Measurements from ENCODE around the gene ATF2.

ATF2 gene, protein sequence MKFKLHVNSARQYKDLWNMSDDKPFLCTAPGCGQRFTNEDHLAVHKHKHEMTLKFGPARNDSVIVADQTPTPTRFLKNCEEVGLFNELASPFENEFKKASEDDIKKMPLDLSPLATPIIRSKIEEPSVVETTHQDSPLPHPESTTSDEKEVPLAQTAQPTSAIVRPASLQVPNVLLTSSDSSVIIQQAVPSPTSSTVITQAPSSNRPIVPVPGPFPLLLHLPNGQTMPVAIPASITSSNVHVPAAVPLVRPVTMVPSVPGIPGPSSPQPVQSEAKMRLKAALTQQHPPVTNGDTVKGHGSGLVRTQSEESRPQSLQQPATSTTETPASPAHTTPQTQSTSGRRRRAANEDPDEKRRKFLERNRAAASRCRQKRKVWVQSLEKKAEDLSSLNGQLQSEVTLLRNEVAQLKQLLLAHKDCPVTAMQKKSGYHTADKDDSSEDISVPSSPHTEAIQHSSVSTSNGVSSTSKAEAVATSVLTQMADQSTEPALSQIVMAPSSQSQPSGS

DNA sequence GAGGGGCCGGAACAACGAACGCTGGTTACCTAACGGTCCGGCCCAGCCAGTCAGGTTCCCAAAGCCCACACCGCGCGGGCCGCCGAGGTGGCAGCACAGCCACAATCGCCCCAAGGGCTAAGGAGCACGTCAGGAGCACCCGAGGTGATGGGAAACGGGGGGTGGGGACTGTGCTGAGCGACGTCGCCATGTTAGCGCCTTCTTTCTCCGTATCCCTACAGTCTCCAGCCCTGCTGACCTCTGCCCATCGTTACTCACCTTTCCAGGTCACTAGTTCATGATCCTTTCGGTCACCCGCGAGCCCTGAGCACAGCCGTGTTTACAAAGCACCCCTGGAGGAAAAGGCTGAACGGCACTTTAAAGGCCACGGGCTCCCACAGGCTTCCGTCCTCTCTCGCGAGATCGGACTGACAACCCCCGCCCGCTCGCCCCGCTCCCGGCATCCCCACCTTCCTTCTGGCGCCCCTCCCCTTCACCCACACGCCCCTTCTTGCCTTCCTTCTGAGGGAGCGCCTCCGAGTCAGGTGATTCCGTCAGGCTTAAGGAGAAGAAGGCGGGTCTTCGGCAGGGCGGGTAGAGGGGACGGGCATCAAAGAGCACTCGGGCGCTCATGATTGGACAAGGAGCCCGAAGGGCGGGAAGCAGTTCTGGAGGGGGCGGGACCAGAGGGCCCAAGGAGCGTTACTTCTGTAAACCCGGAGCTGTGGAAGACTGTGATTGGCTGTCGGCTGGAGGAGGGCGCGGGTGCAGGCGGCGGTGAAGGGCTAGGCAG is at the start of gene ATF2:
TSS of gene ATF2 (minus strand) at position 412 of the 772 bp plus-strand sequence. CDS start 31,760 bp downstream, outside the sequence.
- H3K9ac ChIP-seq (ENCODE audit: insufficient read length) = peak within 1 kb of the TSS; percentile 98
- H3K36me3 ChIP-seq (ENCODE audit: insufficient read depth, low read length) = peaks cover 22% of the 10 kb centered on the region
- peaks cover 2% of the 10 kb centered on the region; the same call in 1 of the 2 replicates for H3K9me3 ChIP-seq (ENCODE audit: low read depth, low read length)
- TF ChIP-seq POLR2AphosphoS5 (IDR thresholded peaks at IDR 0.05; ENCODE audit: borderline replicate concordance, low read depth, low read length) (peak; percentile 78), FOXP2 (optimal IDR thresholded peaks at IDR 0.05; ENCODE audit: control extremely low read depth, extremely low read length, insufficient read depth) (no peak)
- peak; percentile 96 for DNase-seq (ENCODE audit: low read depth, low spot score)
- H3K27ac ChIP-seq = peak within 1 kb of the TSS; percentile 90
- peak within 1 kb of the TSS; percentile 99 for H3K4me3 ChIP-seq

DNA sequence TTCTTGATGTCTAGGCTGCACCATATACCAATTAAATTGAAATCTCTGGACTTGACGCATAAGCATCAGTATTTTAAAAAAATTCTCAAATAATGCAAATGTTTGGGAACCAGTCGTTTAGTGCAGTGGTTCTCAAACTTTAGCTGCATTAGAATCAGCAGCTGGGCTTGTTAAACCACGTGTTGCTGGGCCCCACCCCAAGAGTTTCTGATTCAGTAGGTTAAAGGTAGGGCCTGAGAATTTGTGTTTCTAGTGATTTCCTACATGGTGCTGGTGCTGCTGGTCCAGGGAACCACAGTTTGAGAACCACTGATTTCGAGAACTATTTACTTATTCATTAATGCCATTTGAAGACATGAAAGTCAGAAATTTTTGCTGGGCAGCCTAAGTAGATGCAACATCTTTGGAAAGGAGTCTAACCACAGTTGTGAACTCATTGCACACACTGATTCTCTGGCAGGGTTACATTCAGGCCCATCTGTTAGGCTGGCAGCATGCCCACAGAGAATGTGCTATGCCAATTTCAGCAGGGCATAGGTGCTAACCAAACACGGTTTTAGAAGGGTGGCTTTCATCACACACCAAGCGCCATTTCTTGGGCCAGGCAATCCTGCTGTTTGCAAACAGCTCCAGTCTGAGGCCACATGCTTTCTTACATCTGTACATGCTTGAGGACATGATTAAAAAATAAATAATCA is 39.9 kb upstream of the ATF2 start:
- no peak overlapping the region for H3K27ac ChIP-seq
- no peak for DNase-seq (ENCODE audit: low read depth, low spot score)

DNA sequence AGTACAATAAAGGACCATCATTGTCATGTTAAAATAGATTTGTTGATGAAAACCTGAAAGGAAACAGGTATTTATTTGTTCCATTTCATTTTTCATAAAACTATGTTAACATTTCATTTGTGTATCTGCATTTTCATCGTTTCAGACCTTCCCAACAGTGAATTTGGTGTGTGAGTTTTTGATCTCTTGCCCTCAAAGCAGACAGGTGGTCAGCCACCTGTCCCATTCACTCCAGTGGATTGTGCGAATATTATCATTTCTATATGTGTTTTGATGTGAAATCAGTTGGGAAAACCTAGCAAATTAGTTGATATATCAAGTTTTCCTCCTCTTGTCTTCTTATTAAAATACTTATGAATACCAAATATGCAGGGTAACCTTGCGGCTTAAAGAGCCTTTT is 38.9 kb upstream of the ATF2 start:
- TF ChIP-seq FOXP2 (optimal IDR thresholded peaks at IDR 0.05; ENCODE audit: control extremely low read depth, extremely low read length, insufficient read depth) (no peak), EZH2 (IDR thresholded peaks at IDR 0.05) (no peak), POLR2AphosphoS5 (IDR thresholded peaks at IDR 0.05; ENCODE audit: borderline replicate concordance, low read depth, low read length) (no peak)
- Histone ChIP-seq H3K9me3 (ENCODE audit: low read depth, low read length) (no peaks in the 10 kb centered on the region), H3K27ac (no peak overlapping the region), H3K9ac (ENCODE audit: insufficient read length) (no peak overlapping the region), H3K36me3 (ENCODE audit: insufficient read depth, low read length) (no peaks in the 10 kb centered on the region), H3K4me3 (no peak overlapping the region)
- DNase-seq (ENCODE audit: low read depth, low spot score) = no peak

More for the DNA sequence above, 39.9 kb upstream of the ATF2 start:
- H3K4me3 ChIP-seq = no peak overlapping the region
- TF ChIP-seq FOXP2 (optimal IDR thresholded peaks at IDR 0.05; ENCODE audit: control extremely low read depth, extremely low read length, insufficient read depth) (no peak), EZH2 (IDR thresholded peaks at IDR 0.05) (no peak), POLR2AphosphoS5 (IDR thresholded peaks at IDR 0.05; ENCODE audit: borderline replicate concordance, low read depth, low read length) (no peak)
- H3K36me3 ChIP-seq (ENCODE audit: insufficient read depth, low read length) = no peaks in the 10 kb centered on the region
- H3K9ac ChIP-seq (ENCODE audit: insufficient read length) = no peak overlapping the region
- no peaks in the 10 kb centered on the region for H3K9me3 ChIP-seq (ENCODE audit: low read depth, low read length)

DNA sequence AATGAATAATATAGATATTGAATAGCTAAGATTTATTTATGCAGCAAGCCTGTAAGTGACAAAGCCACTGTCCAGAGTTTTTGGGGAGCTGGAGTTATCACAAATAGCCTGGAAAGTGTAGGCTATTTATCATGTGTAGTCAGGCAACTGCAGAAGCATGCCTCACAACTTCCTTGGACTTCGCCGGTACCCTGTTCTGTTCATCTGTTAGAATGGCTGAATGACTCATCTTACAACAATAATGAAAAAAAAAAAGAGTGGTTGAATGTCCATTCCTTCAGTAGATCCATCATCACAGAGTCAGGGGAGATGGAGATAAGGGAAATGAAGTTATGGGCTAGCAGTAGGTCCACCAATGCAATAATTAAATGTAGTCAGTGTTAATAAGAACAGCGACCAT is 37.5 kb upstream of the ATF2 start:
- H3K27ac ChIP-seq = no peak overlapping the region
- no peak for TF ChIP-seq POLR2AphosphoS5 (IDR thresholded peaks at IDR 0.05; ENCODE audit: borderline replicate concordance, low read depth, low read length)
- TF ChIP-seq FOXP2 (optimal IDR thresholded peaks at IDR 0.05; ENCODE audit: control extremely low read depth, extremely low read length, insufficient read depth) = no peak
- TF ChIP-seq EZH2 (IDR thresholded peaks at IDR 0.05) = no peak
- no peak overlapping the region for H3K9ac ChIP-seq (ENCODE audit: insufficient read length)
- H3K4me3 ChIP-seq = no peak overlapping the region
- no peaks in the 10 kb centered on the region for H3K36me3 ChIP-seq (ENCODE audit: insufficient read depth, low read length)
- no peaks in the 10 kb centered on the region for H3K9me3 ChIP-seq (ENCODE audit: low read depth, low read length)
- DNase-seq (ENCODE audit: low read depth, low spot score) = no peak

DNA sequence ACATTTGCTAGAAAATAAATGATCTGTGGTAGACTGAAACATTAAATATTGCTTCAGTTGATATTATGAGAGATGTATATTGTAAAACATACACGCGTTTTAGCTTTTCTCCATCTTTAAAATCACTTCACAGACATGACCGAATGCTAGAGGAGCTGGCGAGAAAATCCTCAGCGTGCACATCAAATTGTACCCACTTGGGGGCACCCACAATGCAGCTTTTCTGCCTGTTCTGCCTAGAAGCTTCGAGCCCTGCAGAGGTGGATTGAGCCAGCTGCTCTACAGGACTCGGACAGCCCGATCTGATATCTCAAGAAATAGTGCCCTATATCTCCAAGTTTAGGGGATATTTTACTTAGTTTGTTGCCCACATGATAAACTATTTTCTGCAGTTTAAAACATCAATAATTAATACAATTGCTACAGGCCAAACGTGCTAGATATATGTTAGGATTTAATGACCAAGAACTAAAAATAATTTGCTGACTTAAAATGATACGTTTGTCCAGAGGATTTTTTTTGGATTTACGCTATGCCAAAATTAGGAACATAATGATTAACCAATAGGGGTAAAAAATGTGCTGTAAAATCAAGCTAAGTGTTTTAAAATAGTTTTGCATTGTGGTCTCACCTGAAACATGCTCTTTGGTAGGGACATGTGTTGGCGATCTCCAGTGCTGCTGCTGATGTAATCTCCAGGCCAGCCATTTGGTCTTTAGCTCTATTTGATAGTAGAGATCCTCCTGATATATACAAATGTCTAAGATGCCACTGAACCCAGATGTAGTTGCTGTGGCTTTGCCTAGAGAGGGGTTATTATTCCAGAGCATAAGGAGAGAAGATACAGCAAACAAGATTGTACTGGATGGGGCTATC is 35.9 kb upstream of the ATF2 start:
- TF ChIP-seq POLR2AphosphoS5 (IDR thresholded peaks at IDR 0.05; ENCODE audit: borderline replicate concordance, low read depth, low read length) (no peak), EZH2 (IDR thresholded peaks at IDR 0.05) (no peak), FOXP2 (optimal IDR thresholded peaks at IDR 0.05; ENCODE audit: control extremely low read depth, extremely low read length, insufficient read depth) (no peak)
- H3K4me3 ChIP-seq = 0 out of 2 replicates have a peak overlapping the region, but pooled peaks have one; percentile 22
- H3K27ac ChIP-seq = no peak overlapping the region
- no peak overlapping the region for H3K9ac ChIP-seq (ENCODE audit: insufficient read length)
- no peaks in the 10 kb centered on the region for H3K9me3 ChIP-seq (ENCODE audit: low read depth, low read length)
- no peaks in the 10 kb centered on the region for H3K36me3 ChIP-seq (ENCODE audit: insufficient read depth, low read length)
- no peak for DNase-seq (ENCODE audit: low read depth, low spot score)

DNA sequence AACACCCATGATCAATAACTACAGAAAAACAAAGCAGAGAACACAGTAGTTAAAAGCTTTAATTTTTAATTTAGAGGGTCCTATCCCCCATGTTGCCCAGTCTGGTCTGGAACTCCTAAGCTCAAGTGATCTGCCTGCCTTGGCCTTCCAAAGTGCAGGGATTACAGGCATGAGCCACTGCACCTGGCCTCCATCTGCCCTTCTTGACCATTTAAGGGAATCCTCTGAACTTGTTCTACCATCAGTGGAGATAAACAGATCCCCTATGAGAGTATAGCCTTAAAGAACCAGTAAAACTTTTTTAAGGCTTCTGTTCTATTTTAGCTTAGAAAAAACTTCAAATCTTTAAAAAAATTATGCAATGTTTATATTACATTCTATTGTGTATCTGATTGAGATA is 27.0 kb upstream of the ATF2 start:
- TF ChIP-seq EZH2 (IDR thresholded peaks at IDR 0.05) (no peak), FOXP2 (optimal IDR thresholded peaks at IDR 0.05; ENCODE audit: control extremely low read depth, extremely low read length, insufficient read depth) (no peak), POLR2AphosphoS5 (IDR thresholded peaks at IDR 0.05; ENCODE audit: borderline replicate concordance, low read depth, low read length) (no peak)
- no peaks in the 10 kb centered on the region for H3K9me3 ChIP-seq (ENCODE audit: low read depth, low read length)
- H3K9ac ChIP-seq (ENCODE audit: insufficient read length) = no peak overlapping the region
- H3K27ac ChIP-seq = no peak overlapping the region
- no peaks in the 10 kb centered on the region for H3K36me3 ChIP-seq (ENCODE audit: insufficient read depth, low read length)
- no peak for DNase-seq (ENCODE audit: low read depth, low spot score)
- H3K4me3 ChIP-seq = no peak overlapping the region

DNA sequence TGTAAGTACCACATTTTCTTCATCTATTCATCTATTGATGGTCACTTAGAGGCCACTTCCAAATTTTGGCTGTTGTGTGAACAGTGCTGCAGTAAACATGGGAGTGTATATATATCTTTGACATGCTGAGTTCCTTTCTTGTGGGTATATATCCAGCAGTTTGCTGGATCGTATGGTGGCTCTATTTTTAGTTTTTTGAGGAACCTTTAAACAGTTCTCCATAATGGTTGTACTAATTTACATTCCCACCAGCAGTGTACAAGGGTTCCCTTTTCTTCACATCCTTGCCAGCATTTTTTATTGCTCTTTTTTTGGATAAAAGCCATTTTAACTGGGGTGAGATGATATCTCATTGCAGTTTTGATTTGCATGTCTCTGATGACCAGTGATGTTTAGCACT is 20.8 kb upstream of the ATF2 start:
- DNase-seq (ENCODE audit: low read depth, low spot score) = no peak
- Histone ChIP-seq H3K9ac (ENCODE audit: insufficient read length) (no peak overlapping the region), H3K36me3 (ENCODE audit: insufficient read depth, low read length) (no peaks in the 10 kb centered on the region), H3K9me3 (ENCODE audit: low read depth, low read length) (no peaks in the 10 kb centered on the region), H3K27ac (no peak overlapping the region), H3K4me3 (no peak overlapping the region)
- TF ChIP-seq POLR2AphosphoS5 (IDR thresholded peaks at IDR 0.05; ENCODE audit: borderline replicate concordance, low read depth, low read length) (no peak), EZH2 (IDR thresholded peaks at IDR 0.05) (no peak), FOXP2 (optimal IDR thresholded peaks at IDR 0.05; ENCODE audit: control extremely low read depth, extremely low read length, insufficient read depth) (no peak)
